Middle frontal gyrus (tissue), 1 donor: ENCODE data around the gene NDRG4.

Experiments used
- DNase-seq: peaks from one replicate; pipeline ENCODE4 v3.0.0-alpha.2; 2015; ENCODE audit warnings: low spot score; ENCODE audit errors: extremely low spot score

The NDRG4 gene

GRCh38 chr16:58494981-58495520, 4.9 kb upstream of the NDRG4 start:
- peak; percentile 86 for DNase-seq

- DNase-seq, result peak; percentile 23
Observed at GRCh38 chr16:58495521-58496331, 4.2 kb upstream of the NDRG4 start.

- no peak for DNase-seq
Observed at GRCh38 chr16:58497468-58497867, 2.5 kb upstream of the NDRG4 start.

GRCh38 chr16:58497935-58498334, 2.0 kb upstream of the NDRG4 start:
- no peak for DNase-seq

- no peak for DNase-seq
Observed at GRCh38 chr16:58498341-58499091, 1.4 kb upstream of the NDRG4 start.

- no peak for DNase-seq
Observed at GRCh38 chr16:58499092-58499511, 841 bp upstream of the NDRG4 start.

- DNase-seq, result no peak
Observed at GRCh38 chr16:58500430-58501241, 693 bp downstream of the NDRG4 start.

- no peak for DNase-seq
Observed at GRCh38 chr16:58501242-58502131, 1.5 kb downstream of the NDRG4 start.

- no peak for DNase-seq
Observed at GRCh38 chr16:58502217-58502921, 2.4 kb downstream of the NDRG4 start.

GRCh38 chr16:58503166-58503862, 3.4 kb downstream of the NDRG4 start:
- no peak for DNase-seq

GRCh38 chr16:58503863-58504688, 4.1 kb downstream of the NDRG4 start:
- no peak for DNase-seq

GRCh38 chr16:58506241-58507194, 6.6 kb downstream of the NDRG4 start:
- DNase-seq, result no peak

- DNase-seq, result no peak
Observed at GRCh38 chr16:58507195-58507962, 7.4 kb downstream of the NDRG4 start.

- no peak for DNase-seq
Observed at GRCh38 chr16:58507963-58508670, 8.2 kb downstream of the NDRG4 start.

GRCh38 chr16:58508671-58509251, 8.8 kb downstream of the NDRG4 start:
- DNase-seq, result no peak
